Sigmoid colon (tissue), 4 donors: Measurements from ENCODE around the gene DERL2.

ENCODE experiments used
- CTCF ChIP-seq, 4 experiments: fragments of 450-650 bp in 3 of 4; fragments of 200-600 bp in 1 of 4; IDR thresholded peaks; one replicate each; pipeline ENCODE4 v1.5.1; 2016 to 2019; ENCODE audit warnings: antibody characterized with exemption in 4 of 4, mild to moderate bottlenecking in 3 of 4, moderate library complexity in 2 of 4
- POLR2AphosphoS5 ChIP-seq, 4 donors: sonication (generic); formaldehyde crosslinking; IDR thresholded peaks; one replicate each; pipeline ENCODE4 v1.6.1; 2017; ENCODE audit warnings: antibody characterized with exemption in 4 of 4

GRCh38 chr17:5526821-5527598 is 41.0 kb upstream of the DERL2 start:
- TF ChIP-seq CTCF (IDR thresholded peaks at IDR 0.05) = no peak
- peak; percentile 12 to 82 (median 74) for TF ChIP-seq POLR2AphosphoS5 (IDR thresholded peaks at IDR 0.05)
